DND-41 (cell line): ENCODE results near the gene DHRS3.

Experiments used
- EZH2 ChIP-seq: IDR thresholded peaks from 3 replicates; pipeline ENCODE4 v1.6.1; 2012; ENCODE audit warnings: borderline replicate concordance, low read depth, mild to moderate bottlenecking, moderate library complexity, low read length, inconsistent platforms; ENCODE audit not compliant: severe bottlenecking
- TF ChIP-seq, protein P1 (sequence below): IDR thresholded peaks from 2 replicates; pipeline ENCODE4 v1.5.1; 2012; ENCODE audit warnings: borderline replicate concordance, low read length, moderate library complexity, mild to moderate bottlenecking; ENCODE audit not compliant: poor library complexity, severe bottlenecking; ENCODE audit errors: extremely low read depth

DNA sequence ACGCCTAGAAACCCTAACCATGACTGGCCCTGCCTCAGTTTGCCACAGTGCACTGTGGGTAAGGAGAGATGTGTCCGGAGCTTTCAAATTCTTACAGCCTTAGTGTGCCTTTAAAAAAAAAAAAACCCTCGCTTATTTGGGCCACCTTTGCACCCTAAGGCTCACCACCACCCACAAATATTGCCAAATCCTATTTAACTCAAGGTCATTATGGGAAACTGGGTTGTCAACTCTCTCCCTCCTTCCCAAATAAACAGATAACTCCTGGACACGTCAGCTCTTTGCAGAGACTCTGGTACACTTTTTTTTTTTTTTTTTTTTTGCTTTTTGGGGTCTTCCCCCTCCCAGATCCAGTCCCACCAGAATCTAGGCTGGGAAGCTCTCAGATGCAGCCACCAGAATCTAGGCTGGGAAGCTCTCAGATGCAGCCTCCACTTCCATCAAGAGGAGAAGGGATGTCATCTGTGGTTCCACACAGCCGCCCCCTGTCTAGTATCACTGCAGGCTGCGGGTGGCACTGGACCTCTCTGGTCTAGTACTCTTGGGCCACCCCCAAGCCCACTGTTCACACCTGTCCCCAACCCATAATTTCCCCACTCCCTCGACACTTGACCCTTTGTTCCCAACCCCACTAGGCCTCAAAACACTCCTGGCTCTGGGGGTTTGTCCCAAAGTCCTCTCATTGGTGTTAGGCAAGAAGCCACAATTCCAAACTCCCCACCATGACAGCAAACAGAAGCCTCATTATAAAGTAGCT, 3.4 kb downstream of the DHRS3 start:
- TF ChIP-seq, protein P1, sequence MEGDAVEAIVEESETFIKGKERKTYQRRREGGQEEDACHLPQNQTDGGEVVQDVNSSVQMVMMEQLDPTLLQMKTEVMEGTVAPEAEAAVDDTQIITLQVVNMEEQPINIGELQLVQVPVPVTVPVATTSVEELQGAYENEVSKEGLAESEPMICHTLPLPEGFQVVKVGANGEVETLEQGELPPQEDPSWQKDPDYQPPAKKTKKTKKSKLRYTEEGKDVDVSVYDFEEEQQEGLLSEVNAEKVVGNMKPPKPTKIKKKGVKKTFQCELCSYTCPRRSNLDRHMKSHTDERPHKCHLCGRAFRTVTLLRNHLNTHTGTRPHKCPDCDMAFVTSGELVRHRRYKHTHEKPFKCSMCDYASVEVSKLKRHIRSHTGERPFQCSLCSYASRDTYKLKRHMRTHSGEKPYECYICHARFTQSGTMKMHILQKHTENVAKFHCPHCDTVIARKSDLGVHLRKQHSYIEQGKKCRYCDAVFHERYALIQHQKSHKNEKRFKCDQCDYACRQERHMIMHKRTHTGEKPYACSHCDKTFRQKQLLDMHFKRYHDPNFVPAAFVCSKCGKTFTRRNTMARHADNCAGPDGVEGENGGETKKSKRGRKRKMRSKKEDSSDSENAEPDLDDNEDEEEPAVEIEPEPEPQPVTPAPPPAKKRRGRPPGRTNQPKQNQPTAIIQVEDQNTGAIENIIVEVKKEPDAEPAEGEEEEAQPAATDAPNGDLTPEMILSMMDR, result no peak
- TF ChIP-seq EZH2, result no peak
